Superior temporal gyrus (tissue), 1 donor: ENCODE measurements around the gene SLC17A4.

Experiments
- DNase-seq: peaks from one replicate; pipeline ENCODE4 v3.0.0-alpha.2; 2016; ENCODE audit errors: extremely low spot score

The SLC17A4 gene

DNA sequence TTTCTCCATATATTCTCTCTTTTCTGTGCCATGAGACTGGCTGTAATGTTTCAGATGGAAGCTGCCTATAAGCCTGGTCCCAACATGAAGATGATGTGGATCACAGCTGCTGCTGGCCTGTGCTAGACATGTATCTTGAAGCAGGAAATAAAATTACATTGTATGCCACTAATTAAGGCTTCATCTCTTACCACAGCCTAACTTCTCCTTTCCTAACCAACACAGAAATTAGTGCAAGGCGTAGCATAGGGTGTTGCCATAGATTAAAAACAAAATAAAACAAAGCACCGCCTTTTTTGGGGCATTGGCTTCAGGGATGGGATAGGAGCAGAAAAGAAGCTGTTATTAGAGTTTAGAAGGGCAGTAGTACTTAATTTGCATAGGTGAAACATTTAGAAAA is 4.7 kb upstream of the SLC17A4 start:
- no peak for DNase-seq

DNA sequence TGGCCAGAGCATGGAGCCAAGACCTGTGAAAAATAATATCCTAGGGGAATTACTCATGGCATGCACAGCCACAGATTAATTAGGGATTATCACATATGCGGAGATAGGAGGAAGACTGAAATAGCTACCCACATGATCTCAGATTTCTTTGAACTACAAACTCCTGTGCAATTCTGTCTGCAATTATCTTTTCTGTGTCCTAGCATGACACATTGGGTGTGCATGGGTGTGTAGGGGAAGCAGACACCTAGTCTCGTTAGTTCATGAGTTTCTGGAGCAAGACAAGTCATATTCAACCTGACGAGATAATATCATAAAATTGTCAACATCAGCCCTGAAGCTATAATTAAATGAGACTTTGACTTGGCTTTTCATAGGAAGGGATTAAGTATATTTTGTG is 3.6 kb upstream of the SLC17A4 start:
- DNase-seq, result no peak

DNA sequence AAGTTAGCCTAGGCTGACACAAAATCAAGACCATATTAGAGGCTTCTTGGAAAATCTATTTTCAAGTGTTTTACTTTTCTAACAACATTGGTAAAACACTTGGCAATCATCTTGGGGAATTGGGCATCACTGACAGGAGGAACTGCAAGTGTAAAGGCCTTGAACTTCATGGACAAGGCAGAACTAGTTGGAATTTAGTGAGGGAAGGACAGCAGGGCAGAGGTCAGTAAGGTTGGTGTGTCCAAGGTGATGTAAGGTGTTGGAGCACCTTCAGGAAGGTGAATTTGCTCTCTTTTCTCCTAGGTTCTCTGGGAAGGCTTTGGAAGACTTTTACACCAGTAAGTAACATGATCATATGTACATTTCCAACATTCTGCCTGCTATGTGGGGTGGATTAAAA is 1.5 kb upstream of the SLC17A4 start:
- no peak for DNase-seq

DNA sequence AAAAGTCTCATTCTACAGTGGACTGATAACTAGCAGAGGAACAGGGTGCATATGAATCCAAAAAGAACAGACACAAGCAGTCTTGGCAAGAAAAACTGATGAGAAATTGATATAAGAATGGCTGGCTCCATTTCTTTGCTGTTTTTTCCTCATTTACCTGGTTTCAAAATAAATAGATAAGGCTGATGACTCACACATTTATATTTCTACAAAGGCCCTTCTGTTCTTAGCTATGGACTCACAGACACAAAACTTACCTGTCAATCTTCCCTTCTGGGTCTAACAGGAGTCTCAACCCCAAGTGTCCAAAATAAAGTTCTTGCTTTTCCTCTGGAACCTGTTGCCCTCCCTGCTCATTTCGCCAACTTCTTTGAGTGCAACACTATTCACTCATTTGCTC is 941 bp downstream of the SLC17A4 start:
- DNase-seq, result no peak

DNA sequence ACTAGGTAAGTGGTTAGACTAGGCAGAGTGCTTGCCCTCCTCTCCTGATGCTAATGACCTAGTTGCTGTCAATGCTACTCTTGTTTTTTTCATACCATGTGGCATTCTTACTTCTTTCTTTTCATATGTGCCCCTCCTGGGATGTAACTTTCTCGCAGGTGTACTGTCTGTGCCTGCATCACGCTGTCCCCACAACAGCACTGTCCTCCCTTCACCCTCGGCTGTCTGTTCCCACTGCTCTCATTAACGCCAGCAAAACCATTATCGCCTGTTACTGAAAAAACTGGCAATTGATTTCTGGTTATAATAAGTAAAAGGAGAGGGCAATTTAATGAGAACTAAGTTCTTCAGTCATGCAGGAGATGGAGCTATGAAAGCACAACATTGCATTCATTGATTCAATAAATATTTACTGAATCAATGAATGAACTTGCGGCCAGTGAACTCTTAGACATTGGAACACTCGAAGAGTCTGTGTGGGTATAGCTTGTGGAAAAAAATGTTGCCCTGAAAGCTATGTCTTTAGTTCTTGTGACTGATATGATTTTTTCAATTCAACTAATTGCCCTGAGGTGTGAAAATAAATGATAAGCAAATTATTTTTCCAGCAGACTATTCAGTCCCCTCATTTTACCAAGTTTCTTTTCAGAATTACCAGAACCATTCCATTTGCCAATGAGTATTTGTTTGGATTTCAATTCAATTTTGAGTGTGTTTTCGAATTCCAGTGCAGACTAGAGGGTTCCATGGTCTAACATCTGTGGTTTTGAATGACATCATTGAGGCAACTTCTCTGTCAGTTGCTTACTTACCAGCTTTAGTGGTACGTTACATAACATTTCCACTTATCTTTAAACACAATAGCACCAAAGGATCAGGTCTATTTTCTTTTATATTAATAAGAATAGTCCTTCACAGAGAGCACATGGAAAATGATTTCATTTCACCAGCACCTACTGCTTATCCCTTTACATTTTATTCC is 2.1 kb downstream of the SLC17A4 start:
- DNase-seq, result no peak

DNA sequence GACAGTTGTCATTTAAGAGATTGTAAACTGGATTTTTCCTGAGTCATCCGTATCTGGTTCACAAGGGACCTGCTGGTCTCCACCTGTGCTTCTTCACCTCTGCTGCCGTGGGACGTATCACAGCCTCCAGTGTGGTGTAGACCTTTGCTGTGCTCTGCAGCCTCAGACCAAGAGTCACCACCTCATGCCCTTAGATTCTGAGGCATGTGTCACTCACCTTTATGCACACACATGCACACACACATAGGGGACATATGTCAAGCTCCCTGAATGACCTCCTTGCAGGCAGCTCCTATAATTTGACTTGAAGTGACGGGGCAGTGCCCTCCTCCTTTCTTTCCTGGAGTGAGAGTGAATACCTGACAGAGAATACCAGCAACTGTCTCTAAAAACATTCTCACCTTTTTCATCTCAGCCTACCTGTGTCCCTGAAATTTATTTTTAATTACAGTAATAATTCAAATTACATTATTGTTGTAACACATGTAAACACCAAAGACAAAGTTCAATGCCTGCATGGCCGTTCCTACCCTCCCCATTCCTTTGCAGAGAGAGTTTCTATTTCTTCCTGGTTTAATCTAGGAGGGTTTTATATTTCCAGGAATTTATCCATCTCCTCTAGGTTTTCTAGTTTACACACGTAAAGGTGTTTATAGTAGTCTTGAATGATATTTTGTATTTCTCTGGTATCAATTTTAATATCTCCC is 3.5 kb downstream of the SLC17A4 start:
- no peak for DNase-seq

DNA sequence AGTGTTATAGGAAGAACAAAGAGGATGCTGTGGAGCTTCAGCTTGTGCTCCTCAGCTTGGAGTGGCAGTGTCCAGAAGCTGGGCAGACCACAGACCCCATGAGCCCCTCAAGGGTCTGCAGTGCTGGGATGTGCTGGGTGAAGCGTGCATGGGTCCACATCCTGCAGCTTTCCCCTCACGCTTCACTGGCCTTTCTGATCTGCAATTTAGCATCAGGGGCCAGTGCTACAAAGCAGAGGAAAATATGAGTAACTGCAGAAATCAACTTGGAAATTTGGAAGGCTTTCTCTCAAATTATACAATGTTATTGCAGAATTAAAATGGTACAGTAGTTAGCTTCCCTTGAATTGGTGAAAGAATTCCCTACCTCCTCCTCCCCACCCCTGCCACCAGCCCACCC is 10.1 kb downstream of the SLC17A4 start:
- DNase-seq, result no peak

DNA sequence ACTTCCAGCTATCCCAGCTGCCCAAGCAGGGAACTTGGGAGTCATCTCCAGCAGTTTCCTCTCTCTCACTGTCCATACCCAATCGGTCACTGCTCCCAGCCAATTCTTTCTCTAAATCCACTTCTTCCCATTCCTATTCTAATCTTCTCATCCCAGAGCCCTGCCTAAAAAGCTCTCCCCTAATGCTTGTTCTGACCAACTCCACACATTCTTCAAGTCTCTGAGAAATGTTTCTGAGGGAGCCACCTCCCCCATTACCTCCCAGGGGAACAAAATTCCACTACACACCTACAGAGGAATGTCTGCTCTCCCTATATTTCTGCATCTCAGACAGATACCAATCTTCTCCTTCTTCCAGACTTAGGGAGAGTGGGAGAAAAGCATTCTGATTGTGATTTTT is 14.0 kb downstream of the SLC17A4 start:
- DNase-seq, result no peak

DNA sequence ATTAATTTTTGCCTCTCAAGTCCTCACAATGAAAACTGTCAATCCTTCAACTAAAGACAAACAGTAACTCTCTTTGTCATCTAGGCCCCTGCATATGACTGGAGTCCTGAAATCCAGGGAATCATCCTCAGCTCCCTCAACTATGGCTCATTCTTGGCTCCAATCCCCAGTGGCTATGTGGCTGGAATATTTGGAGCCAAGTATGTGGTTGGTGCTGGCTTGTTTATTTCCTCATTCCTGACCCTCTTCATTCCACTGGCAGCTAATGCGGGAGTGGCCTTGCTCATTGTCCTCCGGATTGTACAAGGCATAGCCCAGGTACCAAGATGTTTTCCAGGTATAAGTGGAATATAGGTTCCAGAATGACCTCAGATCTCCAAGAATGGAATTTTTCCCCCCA is 15.4 kb downstream of the SLC17A4 start:
- no peak for DNase-seq

DNA sequence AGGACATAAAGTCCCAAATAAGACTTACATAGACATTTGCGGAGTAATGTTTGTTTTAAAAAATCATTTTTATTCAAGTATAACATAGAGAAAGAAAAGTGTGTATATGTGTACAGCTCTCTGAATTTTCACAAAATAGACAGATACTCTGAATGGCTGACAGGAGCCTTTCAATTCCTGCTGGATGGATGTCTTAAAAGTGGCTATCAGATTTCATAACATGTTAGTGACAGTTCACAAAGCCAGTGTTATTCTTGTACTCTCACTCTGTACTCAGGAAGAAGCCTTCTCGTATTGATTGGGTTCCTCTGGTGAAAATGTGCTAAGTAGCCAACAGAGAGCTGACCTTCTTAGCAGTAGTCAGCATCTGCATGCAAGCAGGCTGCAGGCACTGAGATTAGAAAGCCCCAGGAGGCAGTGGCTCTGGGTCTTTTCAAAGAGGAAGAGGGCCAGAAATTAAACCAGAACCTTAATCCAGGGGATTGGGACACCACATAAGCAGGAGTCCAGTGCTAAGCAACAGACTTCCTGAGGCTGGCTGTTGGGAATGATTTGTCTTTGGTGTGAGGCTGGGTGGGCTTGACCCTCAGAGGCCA is 19.7 kb downstream of the SLC17A4 start:
- no peak for DNase-seq

DNA sequence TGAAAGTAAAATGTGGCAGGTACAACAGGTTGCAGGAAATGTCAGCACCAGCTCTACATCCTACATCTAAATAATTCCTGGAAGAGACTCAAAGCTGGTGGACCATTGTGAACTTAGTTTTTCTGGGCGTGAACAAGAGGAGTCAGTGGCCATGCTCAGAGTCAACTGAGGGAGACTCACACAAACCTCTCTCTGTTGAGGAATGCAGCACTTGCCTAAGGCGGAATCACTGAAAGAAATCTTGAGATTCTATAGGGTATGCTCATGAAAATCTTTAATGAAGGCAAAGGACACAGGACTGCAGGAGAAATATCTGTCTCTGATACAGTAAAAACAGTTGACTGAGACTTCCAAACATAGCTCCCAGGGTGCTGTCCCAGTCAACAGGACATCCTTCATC is 22.5 kb downstream of the SLC17A4 start:
- no peak for DNase-seq

DNA sequence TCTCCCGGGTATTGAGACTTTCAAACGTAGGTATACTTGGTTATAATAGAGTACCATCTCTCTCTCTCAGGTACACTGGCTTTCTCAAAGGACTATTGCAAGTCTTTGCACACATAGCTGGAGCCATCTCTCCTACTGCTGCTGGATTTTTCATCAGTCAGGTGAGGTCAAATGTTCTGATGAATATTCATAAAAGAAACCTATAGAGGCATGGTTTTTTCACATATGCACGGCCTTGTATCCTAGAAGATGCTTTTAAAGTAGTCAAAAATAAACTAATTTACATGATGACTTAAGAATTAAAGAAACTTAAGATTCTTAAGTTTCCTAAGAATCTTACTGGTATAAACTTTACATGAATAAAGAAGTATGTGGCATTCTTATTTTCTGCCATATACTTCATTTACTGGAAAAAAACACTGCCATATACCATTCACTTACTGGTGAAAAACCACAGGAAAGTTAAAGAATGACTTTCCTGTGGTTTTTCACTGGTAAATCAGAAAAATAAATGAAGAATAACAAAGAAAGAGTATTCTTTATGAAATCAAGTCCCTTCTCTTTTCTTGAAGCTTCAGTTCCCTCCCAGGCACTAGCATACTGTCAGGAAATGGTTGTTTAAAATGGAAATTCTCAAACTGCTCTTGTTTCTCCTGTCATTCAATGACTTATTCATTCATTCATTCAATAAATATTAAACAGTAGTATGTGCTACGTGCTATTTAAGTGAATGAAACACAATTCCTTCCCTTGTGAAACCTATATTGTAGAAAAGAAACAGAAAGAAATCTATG is 23.5 kb downstream of the SLC17A4 start:
- DNase-seq, result no peak

DNA sequence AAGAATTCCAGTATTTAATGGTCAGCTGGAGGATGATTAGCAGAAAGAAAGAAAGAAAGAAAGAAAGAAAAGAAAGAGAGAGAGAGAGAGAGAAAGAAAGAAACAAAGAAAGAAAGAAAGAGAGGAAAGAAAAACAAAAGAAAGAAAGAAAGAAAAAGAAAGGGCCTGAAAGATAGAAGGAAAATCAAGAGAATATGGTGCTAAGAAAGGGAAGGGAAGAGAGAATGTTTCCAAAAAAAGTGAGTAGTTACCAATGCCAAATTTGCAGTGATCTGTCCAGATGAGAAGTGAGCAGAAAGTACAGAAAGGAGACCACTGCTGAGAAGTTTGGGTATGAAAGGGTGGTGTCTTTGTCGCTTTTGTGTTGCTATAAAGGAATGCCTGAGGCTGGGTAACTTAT is 26.6 kb downstream of the SLC17A4 start:
- no peak for DNase-seq

DNA sequence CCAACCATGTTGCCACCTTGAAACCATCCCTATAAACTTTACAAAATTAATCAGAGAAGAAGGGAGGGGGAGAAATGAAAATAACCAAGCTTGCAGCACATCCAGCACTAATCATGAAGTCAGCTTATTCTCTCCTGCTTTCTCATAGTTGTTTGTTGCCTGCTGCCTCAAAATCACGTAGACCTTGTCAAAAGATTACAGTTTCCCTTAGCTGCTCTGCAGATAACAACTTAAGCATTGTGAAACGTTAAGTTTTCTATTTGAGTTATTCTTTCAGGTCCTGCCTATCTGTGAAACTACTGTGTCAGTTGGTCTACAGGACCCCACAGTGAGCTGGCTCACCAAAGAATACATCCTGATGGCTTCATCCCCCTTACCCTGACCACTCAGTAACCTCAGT is 32.9 kb downstream of the SLC17A4 start:
- no peak for DNase-seq

DNA sequence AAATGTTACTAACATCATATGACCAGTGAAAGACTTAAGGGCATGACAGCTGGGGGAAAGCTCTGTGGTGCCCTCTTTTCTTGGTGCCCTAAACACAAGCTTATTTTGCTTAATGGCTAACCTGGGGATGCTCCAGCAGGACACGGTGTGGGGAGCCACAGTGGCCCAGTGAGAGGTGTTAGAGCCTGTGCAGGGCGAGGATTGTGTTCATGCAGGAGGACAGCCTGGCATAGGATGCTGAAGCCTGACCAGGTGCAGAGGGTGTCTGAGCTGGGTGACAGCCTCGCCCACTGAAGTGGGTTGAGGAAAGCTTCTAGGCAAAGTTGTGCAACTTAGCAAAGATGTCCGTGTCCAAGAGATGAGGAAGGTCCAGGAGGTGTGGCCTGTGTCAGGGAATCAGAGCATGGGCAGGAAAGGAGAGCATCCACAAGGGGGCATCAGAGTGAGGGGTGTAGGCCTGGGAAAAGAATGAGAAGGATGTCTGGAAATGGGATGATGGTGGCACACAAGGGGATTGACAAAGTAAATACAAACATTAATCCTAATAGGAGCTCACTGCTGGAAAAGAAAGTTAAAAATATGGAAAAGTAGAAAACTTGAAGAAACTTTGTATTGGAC is 33.9 kb downstream of the SLC17A4 start:
- no peak for DNase-seq

DNA sequence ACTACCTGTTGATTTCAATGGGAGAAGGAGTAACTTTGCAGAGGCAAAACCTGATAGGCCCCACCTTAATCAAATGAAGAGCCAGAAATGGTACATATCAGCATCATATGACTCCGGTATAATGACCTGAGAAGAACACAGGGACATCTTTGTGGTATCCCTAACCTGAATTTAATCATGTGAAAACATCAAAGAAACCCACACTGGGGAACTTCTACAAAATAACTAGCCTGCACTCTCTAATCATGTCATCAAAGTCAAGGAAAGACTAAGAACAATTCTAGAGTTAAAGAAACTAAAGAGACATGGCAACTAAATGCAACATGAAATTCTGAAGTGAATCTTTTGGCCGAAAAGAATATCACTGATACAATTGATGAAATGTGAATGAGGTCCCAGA is 34.9 kb downstream of the SLC17A4 start:
- DNase-seq, result no peak

DNA sequence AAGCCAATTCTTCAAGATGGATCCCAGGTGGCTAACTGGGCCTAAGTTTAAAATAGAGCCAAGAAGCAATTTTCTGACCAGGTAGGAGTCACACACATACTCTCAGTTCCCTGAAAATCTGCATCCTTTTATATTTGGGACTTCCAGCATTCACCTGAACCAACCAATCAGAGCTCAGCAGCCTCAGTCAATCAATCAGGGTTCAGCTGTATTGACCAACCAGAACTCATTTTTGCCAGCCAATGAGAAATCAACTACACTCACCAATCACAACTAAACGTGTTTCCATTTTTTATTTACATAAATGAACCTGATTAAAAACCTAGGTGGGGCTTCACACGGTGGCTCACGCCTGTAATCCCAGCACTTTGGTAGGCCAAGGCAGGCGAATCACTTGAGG is 37.5 kb downstream of the SLC17A4 start:
- no peak for DNase-seq

DNA sequence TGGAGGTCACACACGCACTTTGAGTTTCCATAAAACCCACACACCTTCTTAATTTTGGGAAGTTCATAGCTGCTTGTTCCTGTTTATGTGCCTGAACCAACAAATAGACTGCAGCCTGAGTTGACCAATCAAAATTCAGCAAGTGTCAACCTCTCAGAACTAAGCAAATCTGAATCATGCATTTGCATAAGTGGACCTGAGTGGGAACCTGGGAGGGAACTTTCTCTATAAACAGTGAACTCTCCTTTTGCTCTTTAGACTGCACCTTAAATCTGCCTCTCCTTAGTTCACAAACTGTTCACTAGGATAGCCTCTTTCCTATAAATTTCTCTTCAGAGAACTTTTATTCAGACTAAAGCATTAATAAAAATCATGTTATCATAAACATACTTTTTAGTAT is 39.4 kb downstream of the SLC17A4 start:
- no peak for DNase-seq

DNA sequence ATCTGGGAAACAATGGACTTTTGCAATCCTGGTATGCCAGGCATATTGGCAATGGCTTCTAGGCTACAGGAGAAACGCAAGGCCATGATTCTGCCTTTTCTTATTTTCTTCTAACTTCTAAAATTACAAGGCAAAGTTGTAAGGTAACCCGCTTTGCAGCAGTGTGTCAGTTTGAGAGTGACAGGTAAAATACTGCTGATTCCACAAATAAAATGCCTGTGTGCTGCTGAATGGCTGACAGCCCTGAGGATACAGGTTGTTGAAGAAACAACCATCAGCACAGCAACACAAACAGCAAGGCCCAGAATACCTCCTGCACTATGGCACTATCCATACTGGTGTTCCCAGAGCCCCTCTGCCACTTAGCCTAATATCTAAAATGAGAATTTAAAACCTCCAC is 40.2 kb downstream of the SLC17A4 start:
- no peak for DNase-seq

DNA sequence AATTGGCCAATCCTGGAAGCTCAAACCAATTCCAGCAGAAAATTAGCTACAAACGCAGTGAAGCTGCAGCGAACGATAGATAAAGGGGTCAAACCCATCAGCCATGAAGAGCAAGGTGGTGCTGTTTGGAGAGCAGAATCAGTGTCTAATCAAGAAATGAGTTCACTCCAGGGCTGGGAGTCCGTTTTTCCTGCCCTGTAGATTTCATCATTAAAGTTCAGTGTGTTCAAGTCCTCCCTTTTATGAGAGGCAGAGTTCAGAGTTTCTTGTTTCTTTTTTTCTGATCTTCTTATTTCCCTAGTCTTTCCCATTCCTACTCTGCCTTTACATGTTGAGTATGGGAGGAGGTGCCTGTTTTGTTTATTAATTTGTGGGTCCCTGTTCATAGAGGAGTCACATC is 46.9 kb downstream of the SLC17A4 start:
- no peak for DNase-seq

DNA sequence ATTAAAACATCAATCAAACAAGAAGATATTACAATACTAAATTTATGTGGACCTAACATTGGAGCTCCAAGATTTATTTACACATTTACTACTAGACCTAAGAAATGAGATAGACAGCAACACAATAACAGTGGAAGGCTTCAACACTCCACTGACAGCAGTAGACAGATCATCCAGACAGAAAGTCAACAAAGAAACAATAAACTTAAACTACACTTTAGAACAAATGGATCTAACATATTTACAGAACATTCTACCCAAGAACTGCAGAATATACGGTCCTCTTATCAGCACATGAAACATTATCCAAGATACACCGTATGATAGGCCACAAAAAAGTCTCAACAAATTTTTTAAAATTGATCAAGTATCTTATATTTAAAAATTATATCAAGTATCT is 50.3 kb downstream of the SLC17A4 start:
- no peak for DNase-seq

DNA sequence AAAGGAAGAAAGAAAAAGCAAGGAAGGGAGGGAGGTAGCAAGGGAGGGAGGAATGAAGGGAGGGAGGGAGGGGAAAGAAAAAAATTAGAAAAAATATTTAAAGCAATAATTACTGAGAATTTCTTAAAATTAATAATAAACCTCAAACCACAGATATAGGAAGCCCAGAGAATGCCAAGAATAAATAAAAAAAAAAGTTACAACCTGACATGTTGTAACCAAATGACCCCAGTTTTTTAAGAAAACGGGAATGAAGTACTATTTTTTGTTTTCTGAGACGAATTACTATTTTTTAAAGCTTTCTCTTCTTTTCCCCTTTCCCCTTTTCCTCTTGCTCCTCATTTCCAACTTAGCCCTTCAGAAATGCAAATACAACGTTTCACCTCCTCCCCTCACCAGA is 60.7 kb downstream of the SLC17A4 start:
- DNase-seq, result no peak
